ENCODE measurements around the gene B4GALT5. TPM values are rescaled to one million over a fixed set of nuclear protein-coding genes. Genes with fewer than 3 reads are reported as not detected.

B4GALT5 gene
- total RNA-seq, 3 donors from 2014 or later: 52.4 to 65.1 (median 60.2) TPM

GRCh38 chr20:49692941-49693340 lies 20.7 kb downstream of the B4GALT5 start:
- DNase-seq (peak in 1 of 3 donors; percentile 0), ATAC-seq (no peak)
- H3K36me3 ChIP-seq (ENCODE audit: low read depth): no peaks in the 10 kb centered on the region
- TF ChIP-seq, protein P1, sequence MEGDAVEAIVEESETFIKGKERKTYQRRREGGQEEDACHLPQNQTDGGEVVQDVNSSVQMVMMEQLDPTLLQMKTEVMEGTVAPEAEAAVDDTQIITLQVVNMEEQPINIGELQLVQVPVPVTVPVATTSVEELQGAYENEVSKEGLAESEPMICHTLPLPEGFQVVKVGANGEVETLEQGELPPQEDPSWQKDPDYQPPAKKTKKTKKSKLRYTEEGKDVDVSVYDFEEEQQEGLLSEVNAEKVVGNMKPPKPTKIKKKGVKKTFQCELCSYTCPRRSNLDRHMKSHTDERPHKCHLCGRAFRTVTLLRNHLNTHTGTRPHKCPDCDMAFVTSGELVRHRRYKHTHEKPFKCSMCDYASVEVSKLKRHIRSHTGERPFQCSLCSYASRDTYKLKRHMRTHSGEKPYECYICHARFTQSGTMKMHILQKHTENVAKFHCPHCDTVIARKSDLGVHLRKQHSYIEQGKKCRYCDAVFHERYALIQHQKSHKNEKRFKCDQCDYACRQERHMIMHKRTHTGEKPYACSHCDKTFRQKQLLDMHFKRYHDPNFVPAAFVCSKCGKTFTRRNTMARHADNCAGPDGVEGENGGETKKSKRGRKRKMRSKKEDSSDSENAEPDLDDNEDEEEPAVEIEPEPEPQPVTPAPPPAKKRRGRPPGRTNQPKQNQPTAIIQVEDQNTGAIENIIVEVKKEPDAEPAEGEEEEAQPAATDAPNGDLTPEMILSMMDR (IDR thresholded peaks at IDR 0.05): no peak
- H3K9me3 ChIP-seq: no peaks in the 10 kb centered on the region
- peaks cover 44% of the 10 kb centered on the region for H3K4me1 ChIP-seq (ENCODE audit: low read depth)
- intact Hi-C loops (cut with DNase I, micrococcal nuclease): no loop called here
- no peak overlapping the region for H3K4me3 ChIP-seq

- TF ChIP-seq, protein P1 (IDR thresholded peaks at IDR 0.05): no peak
- ATAC-seq (peak; percentile 64), DNase-seq (peak in 1 of 3 donors; percentile 15)
- intact Hi-C loops (cut with DNase I, micrococcal nuclease): no loop called here
- no peaks in the 10 kb centered on the region for H3K36me3 ChIP-seq (ENCODE audit: low read depth)
- H3K4me1 ChIP-seq (ENCODE audit: low read depth): peaks cover 51% of the 10 kb centered on the region
- no peak overlapping the region for H3K4me3 ChIP-seq
- H3K9me3 ChIP-seq: no peaks in the 10 kb centered on the region
Observed at GRCh38 chr20:49691818-49692568, 21.7 kb downstream of the B4GALT5 start.

- Histone ChIP-seq H3K36me3 (ENCODE audit: low read depth) (no peaks in the 10 kb centered on the region), H3K4me1 (ENCODE audit: low read depth) (peaks cover 49% of the 10 kb centered on the region), H3K4me3 (no peak overlapping the region), H3K9me3 (no peaks in the 10 kb centered on the region)
- intact Hi-C loops (cut with DNase I, micrococcal nuclease): no loop called here
- TF ChIP-seq, protein P1 (IDR thresholded peaks at IDR 0.05): no peak
- ATAC-seq (peak; percentile 63), DNase-seq (peak in 1 of 3 donors; percentile 25)
Observed at GRCh38 chr20:49690899-49691620, 22.6 kb downstream of the B4GALT5 start.

DNA sequence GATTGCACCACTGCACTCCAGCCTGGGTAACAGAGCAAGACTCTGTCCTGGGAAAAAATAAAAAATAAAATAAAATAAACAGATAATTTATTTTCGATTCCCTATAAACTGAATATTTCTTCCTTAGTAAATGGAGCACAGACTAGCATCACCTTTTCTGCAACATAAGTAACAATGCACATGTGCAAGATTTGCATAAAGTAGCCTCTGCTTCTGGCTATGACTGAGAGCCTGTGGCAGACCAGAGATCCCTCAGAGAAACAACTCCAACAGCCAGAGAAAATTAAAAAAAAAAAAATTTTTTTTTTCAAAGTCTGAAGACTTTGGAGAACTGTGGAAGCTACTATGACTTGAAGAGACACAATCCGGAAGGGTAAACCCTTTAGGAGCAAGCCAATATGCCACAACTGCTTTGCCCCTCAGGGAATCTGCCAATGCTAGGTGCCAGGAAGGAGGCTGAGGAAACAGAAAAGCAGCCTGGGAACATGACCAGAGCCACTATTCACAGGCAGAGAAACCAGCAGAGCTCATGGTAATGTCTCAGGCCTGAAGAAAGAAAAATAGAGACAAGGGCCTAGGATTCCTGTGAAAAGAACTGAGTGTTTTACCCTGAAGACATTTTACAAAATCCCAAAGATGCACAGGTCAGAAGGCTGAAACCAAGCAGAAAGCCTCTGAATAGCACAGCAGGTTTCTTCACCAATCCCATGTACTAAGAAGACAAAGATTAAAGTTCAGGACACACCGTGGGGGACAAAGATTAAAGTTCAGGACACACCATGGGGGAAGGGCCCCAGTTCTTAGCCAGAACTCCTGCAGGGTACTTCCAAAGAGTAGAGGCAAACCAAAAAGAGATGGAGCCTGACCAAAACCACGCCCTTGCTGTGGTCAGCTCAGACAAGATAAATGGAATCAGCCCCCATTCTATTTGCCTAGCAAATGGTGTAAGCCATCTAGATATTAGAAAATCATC lies 25.8 kb downstream of the B4GALT5 start:
- Histone ChIP-seq H3K36me3 (ENCODE audit: low read depth) (no peaks in the 10 kb centered on the region), H3K4me3 (no peak overlapping the region), H3K9me3 (no peaks in the 10 kb centered on the region), H3K4me1 (ENCODE audit: low read depth) (peaks cover 44% of the 10 kb centered on the region)
- ATAC-seq: no peak
- intact Hi-C loops (cut with DNase I, micrococcal nuclease): no loop called here
- DNase-seq: no peak
- TF ChIP-seq, protein P1 (IDR thresholded peaks at IDR 0.05): no peak

GRCh38 chr20:49685809-49686208 lies 27.9 kb downstream of the B4GALT5 start:
- no peak overlapping the region for H3K4me3 ChIP-seq
- H3K9me3 ChIP-seq: no peaks in the 10 kb centered on the region
- intact Hi-C loops (cut with DNase I, micrococcal nuclease): no loop called here

More at GRCh38 chr20:49685809-49686208, 27.9 kb downstream of the B4GALT5 start:
- Histone ChIP-seq H3K4me1 (ENCODE audit: low read depth) (peaks cover 36% of the 10 kb centered on the region), H3K36me3 (ENCODE audit: low read depth) (no peaks in the 10 kb centered on the region)
- TF ChIP-seq, protein P1 (IDR thresholded peaks at IDR 0.05): no peak
- DNase-seq: no peak
- ATAC-seq: no peak

All from mucosa of descending colon (tissue), 3 donors.